Mammary epithelial cell (primary cell): ENCODE results near the gene ACTR5.

Experiments used
- EZH2 ChIP-seq: IDR thresholded peaks from 2 replicates; pipeline ENCODE4 v1.6.1; 2012; ENCODE audit warnings: low read length, inconsistent platforms, borderline replicate concordance
- TF ChIP-seq, protein P1 (sequence below), 2 donors: IDR thresholded peaks in 1 of 2; conservative IDR thresholded peaks in 1 of 2; 2 replicates each; pipeline ENCODE4 v1.5.1; 2011 to 2012; ENCODE audit warnings: inconsistent platforms in 2 of 2, low read length in 2 of 2, mild to moderate bottlenecking in 2 of 2, control low read depth in 1 of 2, low read depth in 1 of 2; ENCODE audit not compliant: insufficient read depth in 1 of 2; ENCODE audit errors: extremely low read depth in 1 of 2

DNA sequence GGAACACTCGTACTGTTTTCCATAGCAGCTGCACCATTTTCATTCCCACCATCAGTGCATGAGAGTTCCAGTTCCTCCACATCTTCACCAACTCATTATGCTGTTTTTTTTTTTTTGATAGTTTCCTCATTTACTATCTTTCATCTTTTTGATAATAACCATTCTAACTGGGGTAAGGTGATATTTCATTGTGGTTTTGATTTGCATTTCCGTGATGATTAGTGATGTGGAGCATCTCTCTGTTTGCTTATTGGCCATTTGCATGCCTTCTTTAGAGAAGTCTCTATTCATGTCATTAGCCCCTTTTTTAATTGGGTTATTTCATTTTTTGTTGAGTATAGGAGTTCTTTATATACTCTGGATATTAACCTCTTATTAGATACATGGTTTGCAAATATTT, 25.9 kb downstream of the ACTR5 start:
- TF ChIP-seq, protein P1, sequence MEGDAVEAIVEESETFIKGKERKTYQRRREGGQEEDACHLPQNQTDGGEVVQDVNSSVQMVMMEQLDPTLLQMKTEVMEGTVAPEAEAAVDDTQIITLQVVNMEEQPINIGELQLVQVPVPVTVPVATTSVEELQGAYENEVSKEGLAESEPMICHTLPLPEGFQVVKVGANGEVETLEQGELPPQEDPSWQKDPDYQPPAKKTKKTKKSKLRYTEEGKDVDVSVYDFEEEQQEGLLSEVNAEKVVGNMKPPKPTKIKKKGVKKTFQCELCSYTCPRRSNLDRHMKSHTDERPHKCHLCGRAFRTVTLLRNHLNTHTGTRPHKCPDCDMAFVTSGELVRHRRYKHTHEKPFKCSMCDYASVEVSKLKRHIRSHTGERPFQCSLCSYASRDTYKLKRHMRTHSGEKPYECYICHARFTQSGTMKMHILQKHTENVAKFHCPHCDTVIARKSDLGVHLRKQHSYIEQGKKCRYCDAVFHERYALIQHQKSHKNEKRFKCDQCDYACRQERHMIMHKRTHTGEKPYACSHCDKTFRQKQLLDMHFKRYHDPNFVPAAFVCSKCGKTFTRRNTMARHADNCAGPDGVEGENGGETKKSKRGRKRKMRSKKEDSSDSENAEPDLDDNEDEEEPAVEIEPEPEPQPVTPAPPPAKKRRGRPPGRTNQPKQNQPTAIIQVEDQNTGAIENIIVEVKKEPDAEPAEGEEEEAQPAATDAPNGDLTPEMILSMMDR (conservative IDR thresholded peaks at IDR 0.05 in 1 of 2, IDR thresholded peaks at IDR 0.05 in 1 of 2; ENCODE audit: extremely low read depth in 1 of 2, insufficient read depth in 1 of 2, low read depth in 1 of 2, low read length in 2 of 2): no peak
- no peak for TF ChIP-seq EZH2
